Right lobe of liver (tissue), 4 donors: ENCODE results near the gene RASL10A.

Experiments used
- CTCF ChIP-seq, 4 donors: fragments of 200-600 bp in 3 of 4; fragments of 450-650 bp in 1 of 4; IDR thresholded peaks; one replicate each; pipeline versions ENCODE4 v1.5.1 to v1.8.0; 2016 to 2022; ENCODE audit warnings: antibody characterized with exemption in 4 of 4, mild to moderate bottlenecking in 2 of 4
- POLR2A ChIP-seq: fragments of 450-650 bp; IDR thresholded peaks from one replicate; pipeline ENCODE4 v1.6.1; 2017; ENCODE audit warnings: antibody characterized with exemption, mild to moderate bottlenecking
- donor health status: DM: no; HTN: no; CAD: no.
- donor health status: DM: no; HTN: no; CAD: no.
- donor health status: DM: no; HTN: yes; CAD: no.

- TF ChIP-seq CTCF (IDR thresholded peaks at IDR 0.05): no peak
- no peak for TF ChIP-seq POLR2A
Measured at GRCh38 chr22:29275167-29275566, 40.3 kb downstream of the RASL10A start.
